GM12878 (cell line): ENCODE data around the gene SMARCD3. TPM values are rescaled to one million over a fixed set of nuclear protein-coding genes. Genes with fewer than 3 reads are reported as not detected.

ENCODE experiments used
- ATAC-seq: fragments of 200-7000 bp; cut with Tn5 transposase; 3 replicates; pipeline ENCODE4 v1.9.1; 2020; ENCODE audit warnings: mild to moderate bottlenecking, moderate library complexity
- BruUV-seq: library from RNA; stranded (reverse); fragments of 400-500 nt; replicated peaks from 2 replicates; lab custom pipeline; 2021; lab: Mats Ljungman, UMichigan
- CTCF ChIA-PET: fragments of 300-600 bp; sonication (Branson Sonifier 250); formaldehyde crosslinking; extraction: SDS; loops from one replicate; lab custom pipeline; 2021; ENCODE audit warnings: inconsistent platforms; lab: Yijun Ruan, JAX
- POLR2A ChIA-PET: fragments of 350-600 bp; formaldehyde crosslinking; extraction: SDS; loops from one replicate; lab custom pipeline; 2021; ENCODE audit warnings: inconsistent platforms; lab: Charles Lee
- RAD21 ChIA-PET: fragments of 300-600 bp; sonication (Branson Sonifier 250); formaldehyde crosslinking; loops from one replicate; lab custom pipeline; 2023; ENCODE audit warnings: antibody characterized with exemption; ENCODE audit not compliant: unreplicated experiment; lab: Charles Lee
- SMC1A ChIA-PET: fragments of 300-600 bp; sonication (Branson Sonifier 250); formaldehyde crosslinking; loops from one replicate; lab custom pipeline; 2023; ENCODE audit not compliant: unreplicated experiment, uncharacterized antibody; lab: Charles Lee
- DNase-seq: peaks from one replicate; pipeline ENCODE4 v3.0.0-alpha.2; 2011; ENCODE audit warnings: low read depth, low spot score
- FAIRE-seq: peaks from 3 replicates; lab custom pipeline; 2011; peaks lifted over from hg19 to GRCh38; lab: Jason Lieb, UNC
- H2AFZ ChIP-seq: 2 replicates; pipeline ENCODE4 v1.6.0; 2011; ENCODE audit warnings: low read depth, low read length, control low read depth; ENCODE audit not compliant: control insufficient read depth
- H3K27ac ChIP-seq: 2 replicates; pipeline ENCODE4 v1.5.1; 2011; ENCODE audit warnings: control low read depth; ENCODE audit not compliant: control insufficient read depth, insufficient read depth
- H3K27me3 ChIP-seq, 2 experiments: replicated peaks in 1 of 2; 2 replicates each; pipeline versions ENCODE4 v1.6.0 to v1.6.1; 2011; ENCODE audit warnings: low read length in 1 of 2; ENCODE audit not compliant: control insufficient read depth in 2 of 2, insufficient read depth in 2 of 2
- H3K36me3 ChIP-seq, 2 experiments: 2 replicates each; pipeline ENCODE4 v1.5.1; 2011; ENCODE audit warnings: low read length in 1 of 2; ENCODE audit not compliant: control insufficient read depth in 2 of 2, insufficient read depth in 2 of 2
- H3K4me1 ChIP-seq: 2 replicates; pipeline ENCODE4 v1.6.1; 2011; ENCODE audit warnings: mild to moderate bottlenecking, low read length, moderate library complexity, mixed read lengths; ENCODE audit not compliant: control insufficient read depth, insufficient read depth
- H3K4me2 ChIP-seq: 2 replicates; pipeline ENCODE4 v1.6.0; 2011; ENCODE audit warnings: control low read depth; ENCODE audit not compliant: control insufficient read depth, insufficient read depth
- H3K4me3 ChIP-seq: fragments of 200-600 bp; sonication (generic); 2 replicates; pipeline ENCODE4 v1.5.1; 2016
- H3K79me2 ChIP-seq: 2 replicates; pipeline ENCODE4 v1.6.0; 2011; ENCODE audit warnings: low read length; ENCODE audit not compliant: control insufficient read depth, insufficient read depth
- H3K9ac ChIP-seq: 2 replicates; pipeline ENCODE4 v1.8.0; 2011; ENCODE audit warnings: low read length, control low read depth, mixed read lengths; ENCODE audit not compliant: control insufficient read depth, insufficient read depth
- H3K9me3 ChIP-seq: replicated peaks from 3 replicates; pipeline ENCODE4 v1.5.1; 2011; ENCODE audit warnings: mild to moderate bottlenecking, low read length; ENCODE audit not compliant: control insufficient read depth, insufficient read depth
- H4K20me1 ChIP-seq: 2 replicates; pipeline ENCODE4 v1.6.0; 2011; ENCODE audit not compliant: control insufficient read depth, insufficient read depth
- BRCA1 ChIP-seq: IDR thresholded peaks from 2 replicates; pipeline ENCODE4 v1.6.1; 2011; ENCODE audit warnings: low read depth, low read length, improper control_type of control experiment
- DPF2 ChIP-seq: fragments of 450-650 bp; IDR thresholded peaks from 2 replicates; pipeline ENCODE4 v1.6.1; 2017; ENCODE audit warnings: mild to moderate bottlenecking
- MTA3 ChIP-seq: IDR thresholded peaks from 2 replicates; pipeline ENCODE4 v1.6.1; 2012; ENCODE audit warnings: low read length, inconsistent platforms, borderline replicate concordance
- NFYA ChIP-seq: IDR thresholded peaks from 2 replicates; pipeline ENCODE4 v1.6.1; 2011; ENCODE audit warnings: low read depth, mild to moderate bottlenecking, low read length, improper control_type of control experiment, borderline replicate concordance
- RCOR1 ChIP-seq: conservative IDR thresholded peaks from 2 replicates; pipeline ENCODE4 v1.6.1; 2012; ENCODE audit warnings: low read depth, low read length, improper control_type of control experiment
- SMARCA5 ChIP-seq: fragments of 450-650 bp; IDR thresholded peaks from 2 replicates; pipeline ENCODE4 v1.6.1; 2017; ENCODE audit warnings: mild to moderate bottlenecking
- TCF7 ChIP-seq: IDR thresholded peaks from 2 replicates; pipeline ENCODE4 v1.6.1; 2014; ENCODE audit warnings: antibody characterized with exemption, borderline replicate concordance
- YY1 ChIP-seq: IDR thresholded peaks from 2 replicates; pipeline ENCODE4 v1.6.1; 2011; ENCODE audit warnings: low read depth, mild to moderate bottlenecking, low read length
- ZNF207 ChIP-seq: fragments of 450-650 bp; IDR thresholded peaks from 2 replicates; pipeline ENCODE4 v1.6.1; 2014; ENCODE audit warnings: antibody characterized with exemption, mild to moderate bottlenecking, borderline replicate concordance
- ZNF274 ChIP-seq: IDR thresholded peaks from one replicate; pipeline ENCODE4 v1.8.0; 2011; ENCODE audit not compliant: insufficient read length, insufficient read depth
- ZNF592 ChIP-seq: fragments of 450-650 bp; IDR thresholded peaks from 2 replicates; pipeline ENCODE4 v1.6.1; 2017; ENCODE audit warnings: mild to moderate bottlenecking, moderate library complexity
- ZSCAN29 ChIP-seq: fragments of 450-650 bp; IDR thresholded peaks from 2 replicates; pipeline ENCODE4 v1.6.1; 2017; ENCODE audit warnings: mild to moderate bottlenecking, moderate library complexity
- WGBS: methylation state at CpG from one replicate; pipeline ENCODE4 v1.1.6; 2016; ENCODE audit warnings: low lambda C conversion rate; ENCODE audit not compliant: insufficient replicate concordance, insufficient coverage; ENCODE audit errors: missing lambda C conversion rate; 5-methylcytosine and 5-hydroxymethylcytosine counted together
- in situ Hi-C: fragments of 300-500 bp; cut with MboI; formaldehyde crosslinking; loops from 9 replicates; pipeline ENCODE4 v1.14.3; 2018; ENCODE audit warnings: mixed read lengths
- intact Hi-C: fragments of 100-400 bp; cut with micrococcal nuclease; formaldehyde crosslinking; loops from one replicate; pipeline ENCODE4 v1.14.2; 2022; ENCODE audit not compliant: unreplicated experiment
- polyA plus RNA-seq, 11 experiments: library from polyadenylated mRNA; depleted of rRNA in 4 of 11; unstranded in 6 of 11; stranded (reverse) in 5 of 11; fragments of >200 nt; fragmentation: Nextera tagmentation in 4 of 11; fragmentation: Illumina TruSeq in 1 of 11; extraction: Ambion mirVana in 4 of 11; extraction: Trizol in 1 of 11; gene quantifications; 1 replicate in 1 of 11; 2 replicates in 10 of 11; pipeline versions ENCODE4 v1.2.1 to v1.2.3, GENCODE V29; 2011 to 2016; ENCODE audit warnings: inconsistent platforms in 2 of 11, missing spikeins in 2 of 11, low read depth in 1 of 11
- total RNA-seq, 4 experiments: library from RNA; depleted of rRNA in 3 of 4; stranded (reverse); fragments of >200 nt in 3 of 4; fragmentation: Illumina TruSeq in 1 of 4; extraction: Trizol in 1 of 4; gene quantifications; 2 replicates each; pipeline versions ENCODE4 v1.2.1 to v1.2.3, GENCODE V29; 2013 to 2021
- TF ChIP-seq, protein P1 (sequence below): fragments of 450-650 bp; IDR thresholded peaks from 2 replicates; pipeline ENCODE4 v1.6.1; 2018; ENCODE audit warnings: borderline replicate concordance, mild to moderate bottlenecking; ENCODE audit not compliant: partially characterized antibody
- TF ChIP-seq, protein P2 (sequence below): fragments of 450-650 bp; IDR thresholded peaks from 2 replicates; pipeline ENCODE4 v1.6.1; 2017; ENCODE audit warnings: mild to moderate bottlenecking

The SMARCD3 gene
- total and polyA plus RNA-seq, 10 of the 15 experiments (the other 5 are each of a cell fraction or from before 2014, with no cell fraction given): 0.11 to 1.4 (median 0.16) TPM

DNA sequence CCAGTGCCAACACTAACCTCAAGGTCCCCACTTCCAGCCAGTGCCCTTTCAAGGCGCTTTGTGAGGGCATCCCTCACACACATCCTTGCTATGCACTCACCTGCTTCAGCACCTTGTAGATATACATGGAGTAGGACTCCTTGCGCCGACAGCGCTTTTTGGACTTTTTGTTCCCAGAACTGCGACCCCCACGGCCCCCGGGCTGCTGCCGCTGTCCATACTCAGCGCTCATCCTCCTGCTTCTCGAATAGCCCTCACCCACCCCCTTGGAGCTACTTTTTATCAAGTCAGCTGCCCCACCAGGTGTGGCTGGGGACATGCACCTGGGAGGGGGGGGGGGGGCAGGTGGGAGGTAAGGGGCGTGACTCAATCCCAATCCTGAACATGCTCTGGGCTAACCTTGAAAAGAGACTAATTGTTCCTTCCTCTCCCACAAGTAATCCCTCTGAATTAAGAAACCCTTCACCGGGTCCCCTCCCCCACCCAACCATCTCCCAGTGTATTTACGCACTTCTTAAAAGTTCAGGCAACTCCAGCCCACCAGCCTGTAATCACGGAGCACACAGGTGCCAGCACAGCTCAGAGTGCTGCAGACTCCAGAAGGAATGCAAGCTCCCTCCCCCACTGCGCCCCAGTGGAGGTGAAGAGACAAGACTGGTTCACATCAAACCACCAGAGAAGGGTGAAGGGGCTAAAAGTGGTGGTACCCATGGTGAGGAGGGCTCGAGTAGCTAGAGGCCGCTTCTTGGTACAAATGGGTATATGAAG is 38.2 kb downstream of the SMARCD3 start, which contains the start of gene H2BK1:
H2BK1 (minus strand) TSS at position 402 of the 768 bp plus-strand sequence; CDS start at position 232, 170 bp downstream.
- Histone ChIP-seq H4K20me1 (no peaks in the 10 kb centered on the region), H3K27me3 (peaks cover under 1 to 2% of the 10 kb centered on the region in 2 experiments; a peak in 2 of 4 replicates), H3K4me2 (no peak within 1 kb of the TSS), H3K9ac (no peak within 1 kb of the TSS), H2AFZ (no peak within 1 kb of the TSS), H3K9me3 (no peaks in the 10 kb centered on the region), H3K36me3 (peaks cover 3 to 8% of the 10 kb centered on the region in 2 experiments; a peak in 3 of 4 replicates), H3K4me1 (no peaks in the 10 kb centered on the region), H3K4me3 (no peak within 1 kb of the TSS), H3K79me2 (no peaks in the 10 kb centered on the region)
- intact Hi-C loops: no loop called here
- WGBS: 97% methylated on average over 16 of the region's 17 CpGs
- no TSS peak for BruUV-seq
- ATAC-seq (no peak), FAIRE-seq (no peak)
- SMC1A ChIA-PET: no interaction called here
- RAD21 ChIA-PET: no interaction called here
- CTCF ChIA-PET: no interaction called here
- TF ChIP-seq ZNF207: no peak
- no peak for TF ChIP-seq MTA3
- TF ChIP-seq NFYA: no peak
- TF ChIP-seq SMARCA5: no peak
- TF ChIP-seq BRCA1: no peak
- TF ChIP-seq TCF7: no peak
- no peak for TF ChIP-seq ZNF592
- TF ChIP-seq, protein P1, sequence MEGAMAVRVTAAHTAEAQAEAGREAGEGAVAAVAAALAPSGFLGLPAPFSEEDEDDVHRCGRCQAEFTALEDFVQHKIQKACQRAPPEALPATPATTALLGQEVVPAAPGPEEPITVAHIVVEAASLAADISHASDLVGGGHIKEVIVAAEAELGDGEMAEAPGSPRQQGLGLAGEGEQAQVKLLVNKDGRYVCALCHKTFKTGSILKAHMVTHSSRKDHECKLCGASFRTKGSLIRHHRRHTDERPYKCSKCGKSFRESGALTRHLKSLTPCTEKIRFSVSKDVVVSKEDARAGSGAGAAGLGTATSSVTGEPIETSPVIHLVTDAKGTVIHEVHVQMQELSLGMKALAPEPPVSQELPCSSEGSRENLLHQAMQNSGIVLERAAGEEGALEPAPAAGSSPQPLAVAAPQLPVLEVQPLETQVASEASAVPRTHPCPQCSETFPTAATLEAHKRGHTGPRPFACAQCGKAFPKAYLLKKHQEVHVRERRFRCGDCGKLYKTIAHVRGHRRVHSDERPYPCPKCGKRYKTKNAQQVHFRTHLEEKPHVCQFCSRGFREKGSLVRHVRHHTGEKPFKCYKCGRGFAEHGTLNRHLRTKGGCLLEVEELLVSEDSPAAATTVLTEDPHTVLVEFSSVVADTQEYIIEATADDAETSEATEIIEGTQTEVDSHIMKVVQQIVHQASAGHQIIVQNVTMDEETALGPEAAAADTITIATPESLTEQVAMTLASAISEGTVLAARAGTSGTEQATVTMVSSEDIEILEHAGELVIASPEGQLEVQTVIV: no peak
- no peak for TF ChIP-seq RCOR1
- TF ChIP-seq, protein P2, sequence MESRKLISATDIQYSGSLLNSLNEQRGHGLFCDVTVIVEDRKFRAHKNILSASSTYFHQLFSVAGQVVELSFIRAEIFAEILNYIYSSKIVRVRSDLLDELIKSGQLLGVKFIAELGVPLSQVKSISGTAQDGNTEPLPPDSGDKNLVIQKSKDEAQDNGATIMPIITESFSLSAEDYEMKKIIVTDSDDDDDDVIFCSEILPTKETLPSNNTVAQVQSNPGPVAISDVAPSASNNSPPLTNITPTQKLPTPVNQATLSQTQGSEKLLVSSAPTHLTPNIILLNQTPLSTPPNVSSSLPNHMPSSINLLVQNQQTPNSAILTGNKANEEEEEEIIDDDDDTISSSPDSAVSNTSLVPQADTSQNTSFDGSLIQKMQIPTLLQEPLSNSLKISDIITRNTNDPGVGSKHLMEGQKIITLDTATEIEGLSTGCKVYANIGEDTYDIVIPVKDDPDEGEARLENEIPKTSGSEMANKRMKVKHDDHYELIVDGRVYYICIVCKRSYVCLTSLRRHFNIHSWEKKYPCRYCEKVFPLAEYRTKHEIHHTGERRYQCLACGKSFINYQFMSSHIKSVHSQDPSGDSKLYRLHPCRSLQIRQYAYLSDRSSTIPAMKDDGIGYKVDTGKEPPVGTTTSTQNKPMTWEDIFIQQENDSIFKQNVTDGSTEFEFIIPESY: no peak
- no peak for TF ChIP-seq ZNF274
- no peak for TF ChIP-seq ZSCAN29
- TF ChIP-seq DPF2: no peak
- TF ChIP-seq YY1: no peak
- TF ChIP-seq, all 136 proteins: peak for 0
- no peak for DNase-seq
- POLR2A ChIA-PET: no interaction called here
- in situ Hi-C loops: no loop called here
- H3K27ac ChIP-seq: no peak within 1 kb of the TSS
